H9 (cell line): Measurements from ENCODE around the gene CTNNA1. TPM values are rescaled to one million over a fixed set of nuclear protein-coding genes. Genes with fewer than 3 reads are reported as not detected.
A peak's percentile ranks its signal among the peaks of the same experiment; 100 is the strongest.

ENCODE experiments used
- DNase-seq: peaks from one replicate; pipeline ENCODE4 v3.0.0-alpha.2; 2017
- H2AFZ ChIP-seq: one replicate; pipeline ENCODE4 v1.6.1; 2013; ENCODE audit warnings: mild to moderate bottlenecking, low read length, control low read depth, moderate library complexity
- H2AK5ac ChIP-seq: 2 replicates; pipeline ENCODE4 v1.6.1; 2013; ENCODE audit warnings: low read length, control low read depth, mixed read lengths; ENCODE audit not compliant: insufficient read length
- H2BK120ac ChIP-seq: one replicate; pipeline ENCODE4 v1.6.1; 2013; ENCODE audit warnings: low read depth, mild to moderate bottlenecking, low read length, control low read depth, inconsistent platforms; ENCODE audit not compliant: poor library complexity, severe bottlenecking
- H2BK12ac ChIP-seq: 2 replicates; pipeline ENCODE4 v1.6.1; 2013; ENCODE audit warnings: low read length, control low read depth, mixed read lengths, low read depth; ENCODE audit not compliant: insufficient read length
- H2BK15ac ChIP-seq: 2 replicates; pipeline ENCODE4 v1.6.1; 2013; ENCODE audit warnings: low read depth, low read length, control low read depth
- H2BK20ac ChIP-seq: one replicate; pipeline ENCODE4 v1.6.1; 2013; ENCODE audit warnings: low read depth, mild to moderate bottlenecking, low read length, control low read depth, inconsistent platforms; ENCODE audit not compliant: poor library complexity, severe bottlenecking
- H2BK5ac ChIP-seq: 2 replicates; pipeline ENCODE4 v1.6.1; 2013; ENCODE audit warnings: low read length, control low read depth, mixed read lengths; ENCODE audit not compliant: insufficient read length
- H3K14ac ChIP-seq: 2 replicates; pipeline ENCODE4 v1.6.1; 2013; ENCODE audit warnings: low read length, control low read depth; ENCODE audit not compliant: insufficient read depth
- H3K18ac ChIP-seq: 2 replicates; pipeline ENCODE4 v1.6.1; 2013; ENCODE audit warnings: low read depth, mild to moderate bottlenecking, mixed read lengths, low read length, control low read depth; ENCODE audit not compliant: insufficient read length
- H3K23ac ChIP-seq: 2 replicates; pipeline ENCODE4 v1.6.1; 2013; ENCODE audit warnings: low read length, control low read depth, mixed read lengths, low read depth; ENCODE audit not compliant: insufficient read length
- H3K23me2 ChIP-seq: 2 replicates; pipeline ENCODE4 v1.6.1; 2013; ENCODE audit warnings: low read depth, mild to moderate bottlenecking, mixed read lengths, low read length, control low read depth; ENCODE audit not compliant: insufficient read length, poor library complexity, severe bottlenecking
- H3K27ac ChIP-seq: 2 replicates; pipeline ENCODE4 v1.5.1; 2013; ENCODE audit warnings: low read length, control low read depth, mixed read lengths, low read depth; ENCODE audit not compliant: insufficient read length
- H3K27me3 ChIP-seq: 2 replicates; pipeline ENCODE4 v1.6.1; 2013; ENCODE audit warnings: low read length, control low read depth, inconsistent platforms; ENCODE audit not compliant: insufficient read depth
- H3K4ac ChIP-seq: 2 replicates; pipeline ENCODE4 v1.6.1; 2013; ENCODE audit warnings: low read depth, mild to moderate bottlenecking, control low read depth, inconsistent platforms, low read length, moderate library complexity
- H3K4me1 ChIP-seq: 2 replicates; pipeline ENCODE4 v1.6.1; 2013; ENCODE audit warnings: low read length, control low read depth, inconsistent platforms; ENCODE audit not compliant: insufficient read depth
- H3K4me2 ChIP-seq: 2 replicates; pipeline ENCODE4 v1.6.1; 2013; ENCODE audit warnings: low read length, control low read depth, mixed read lengths; ENCODE audit not compliant: insufficient read length, insufficient read depth
- H3K56ac ChIP-seq: 2 replicates; pipeline ENCODE4 v1.6.1; 2013; ENCODE audit warnings: low read depth, mild to moderate bottlenecking, mixed read lengths, low read length, control low read depth; ENCODE audit not compliant: insufficient read length
- H3K79me1 ChIP-seq: 2 replicates; pipeline ENCODE4 v1.6.1; 2013; ENCODE audit warnings: low read depth, mild to moderate bottlenecking, moderate library complexity, low read length, control low read depth, inconsistent platforms; ENCODE audit not compliant: insufficient read depth, poor library complexity, severe bottlenecking
- H3K79me2 ChIP-seq: 2 replicates; pipeline ENCODE4 v1.6.1; 2013; ENCODE audit warnings: low read length, control low read depth, inconsistent platforms; ENCODE audit not compliant: insufficient read depth
- H3K9ac ChIP-seq: 2 replicates; pipeline ENCODE4 v1.6.1; 2013; ENCODE audit warnings: low read length, control low read depth, mixed read lengths; ENCODE audit not compliant: insufficient read length; ENCODE audit errors: extremely low read depth
- H3K9me3 ChIP-seq: one replicate; pipeline ENCODE4 v1.6.1; 2013; ENCODE audit warnings: low read depth, low read length, inconsistent platforms; ENCODE audit not compliant: control insufficient read depth
- H3T11ph ChIP-seq: one replicate; pipeline ENCODE4 v1.6.1; 2013; ENCODE audit warnings: mild to moderate bottlenecking, low read length, control low read depth, inconsistent platforms
- H4K20me1 ChIP-seq: one replicate; pipeline ENCODE4 v1.6.1; 2013; ENCODE audit not compliant: control insufficient read depth, insufficient read length, insufficient read depth
- H4K5ac ChIP-seq: 2 replicates; pipeline ENCODE4 v1.6.1; 2013; ENCODE audit warnings: low read depth, mild to moderate bottlenecking, mixed read lengths, low read length, control low read depth; ENCODE audit not compliant: insufficient read length
- H4K8ac ChIP-seq: replicated peaks from 2 replicates; pipeline ENCODE4 v1.6.1; 2013; ENCODE audit warnings: low read length, control low read depth, mixed read lengths, low read depth; ENCODE audit not compliant: insufficient read length
- H4K91ac ChIP-seq: 2 replicates; pipeline ENCODE4 v1.6.1; 2013; ENCODE audit warnings: low read depth, mild to moderate bottlenecking, moderate library complexity, mixed read lengths, low read length, control low read depth; ENCODE audit not compliant: insufficient read length
- H3K27ac Mint-ChIP-seq, 3 experiments: 2 replicates in 2 of 3; 3 replicates in 1 of 3; pipeline ENCODE4 v1.8.0; 2020 to 2021; ENCODE audit warnings: mixed read lengths in 3 of 3, mild to moderate bottlenecking in 1 of 3, moderate library complexity in 1 of 3
- H3K27me3 Mint-ChIP-seq: 2 replicates; pipeline ENCODE4 v1.8.0; 2021; ENCODE audit warnings: low read depth, mild to moderate bottlenecking, moderate library complexity, mixed read lengths
- H3K36me3 Mint-ChIP-seq, 3 experiments: 2 replicates in 2 of 3; 3 replicates in 1 of 3; pipeline ENCODE4 v1.8.0; 2020 to 2021; ENCODE audit warnings: low read depth in 3 of 3, mixed read lengths in 3 of 3; ENCODE audit not compliant: insufficient read depth in 1 of 3
- H3K4me1 Mint-ChIP-seq, 2 experiments: 2 replicates each; pipeline ENCODE4 v1.8.0; 2020; ENCODE audit warnings: mixed read lengths in 2 of 2
- H3K4me3 Mint-ChIP-seq, 2 experiments: 2 replicates in 1 of 2; 3 replicates in 1 of 2; pipeline ENCODE4 v1.8.0; 2020 to 2021; ENCODE audit warnings: mild to moderate bottlenecking in 2 of 2, mixed read lengths in 2 of 2, moderate library complexity in 1 of 2
- H3K9me3 Mint-ChIP-seq, 2 experiments: 2 replicates in 1 of 2; 3 replicates in 1 of 2; pipeline ENCODE4 v1.8.0; 2020; ENCODE audit warnings: mild to moderate bottlenecking in 2 of 2, mixed read lengths in 2 of 2, moderate library complexity in 1 of 2
- WGBS: extraction: QIAGEN DNeasy Blood & Tissue Kit; methylation state at CpG from one replicate; pipeline ENCODE4 v1.1.7; 2013; ENCODE audit warnings: missing lambda C conversion rate, low lambda C conversion rate, mixed read lengths; ENCODE audit not compliant: insufficient read length; ENCODE audit errors: extremely low coverage; 5-methylcytosine and 5-hydroxymethylcytosine counted together
- total RNA-seq: library from RNA; stranded (reverse); gene quantifications from 2 replicates; pipeline ENCODE4 v1.2.1, GENCODE V29; 2021
- TF ChIP-seq, protein P1 (sequence below): fragments of 200-600 bp; sonication (generic); conservative IDR thresholded peaks from 3 replicates; pipeline ENCODE4 v1.8.0; 2021; ENCODE audit warnings: antibody characterized with exemption, mild to moderate bottlenecking

The CTNNA1 gene
- total RNA-seq, 1 experiment from 2014 or later = 354 TPM

DNA sequence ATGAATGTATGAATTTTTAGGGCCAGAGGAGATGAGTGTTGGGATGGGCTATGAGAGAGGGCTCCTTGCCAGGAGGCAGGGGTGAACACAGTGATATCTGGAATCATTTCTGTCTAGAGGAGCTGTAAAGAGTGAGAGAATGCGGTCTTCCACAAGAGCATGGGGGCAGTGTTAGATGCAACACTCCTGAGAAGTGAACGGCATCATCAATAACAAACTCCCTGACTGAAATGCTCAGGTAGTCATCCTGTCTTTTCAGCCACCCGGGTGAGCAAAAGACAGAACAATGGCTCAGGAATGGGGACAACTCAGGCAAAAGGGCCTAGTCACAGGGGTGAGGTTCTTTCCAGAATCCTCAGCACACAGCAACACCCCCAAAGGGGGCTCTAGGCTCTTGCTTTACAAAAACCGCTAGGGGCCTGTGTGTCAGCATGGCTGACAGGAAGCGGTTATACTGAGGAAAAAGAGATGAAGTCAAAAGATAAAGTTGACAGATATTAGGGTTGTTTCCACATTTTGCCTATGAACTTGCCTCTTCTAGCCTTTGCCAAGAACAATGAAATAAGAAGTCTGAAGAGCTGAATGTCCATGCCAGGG is 226.6 kb downstream of the CTNNA1 start:
- Histone ChIP-seq H3K4me2 (no peak overlapping the region), H3K23me2 (no peaks in the 10 kb centered on the region), H3K18ac (no peak overlapping the region), H4K91ac (no peak overlapping the region), H2BK5ac (no peak overlapping the region), H4K8ac (no peak overlapping the region), H2BK12ac (no peak overlapping the region), H2AK5ac (no peak overlapping the region), H3K9ac (no peak overlapping the region), H3K9me3 (no peaks in the 10 kb centered on the region), H3K14ac (no peak overlapping the region), H4K20me1 (no peaks in the 10 kb centered on the region), H3K4ac (no peak overlapping the region), H3K23ac (no peak overlapping the region), H3K27ac (no peak overlapping the region), H2AFZ (no peak overlapping the region), H3K4me1 (peaks cover 4% of the 10 kb centered on the region; the same call in 1 of the 2 replicates), H2BK15ac (no peak overlapping the region), H2BK120ac (no peak overlapping the region), H3T11ph (no peak overlapping the region), H3K79me1 (no peaks in the 10 kb centered on the region), H4K5ac (no peak overlapping the region), H3K79me2 (no peaks in the 10 kb centered on the region), H3K56ac (no peak overlapping the region), H3K27me3 (no peaks in the 10 kb centered on the region), H2BK20ac (no peak overlapping the region)
- Mint-ChIP-seq H3K9me3 (no peaks in the 10 kb centered on the region), H3K27me3 (no peaks in the 10 kb centered on the region), H3K4me1 (peaks cover 16 to 21% of the 10 kb centered on the region in 2 experiments), H3K4me3 (no peak overlapping the region), H3K36me3 (no peaks in the 10 kb centered on the region), H3K27ac (peak overlapping the region in 1 of 3 experiments; percentile 14; a peak in 2 of 7 replicates)
- TF ChIP-seq, protein P1, sequence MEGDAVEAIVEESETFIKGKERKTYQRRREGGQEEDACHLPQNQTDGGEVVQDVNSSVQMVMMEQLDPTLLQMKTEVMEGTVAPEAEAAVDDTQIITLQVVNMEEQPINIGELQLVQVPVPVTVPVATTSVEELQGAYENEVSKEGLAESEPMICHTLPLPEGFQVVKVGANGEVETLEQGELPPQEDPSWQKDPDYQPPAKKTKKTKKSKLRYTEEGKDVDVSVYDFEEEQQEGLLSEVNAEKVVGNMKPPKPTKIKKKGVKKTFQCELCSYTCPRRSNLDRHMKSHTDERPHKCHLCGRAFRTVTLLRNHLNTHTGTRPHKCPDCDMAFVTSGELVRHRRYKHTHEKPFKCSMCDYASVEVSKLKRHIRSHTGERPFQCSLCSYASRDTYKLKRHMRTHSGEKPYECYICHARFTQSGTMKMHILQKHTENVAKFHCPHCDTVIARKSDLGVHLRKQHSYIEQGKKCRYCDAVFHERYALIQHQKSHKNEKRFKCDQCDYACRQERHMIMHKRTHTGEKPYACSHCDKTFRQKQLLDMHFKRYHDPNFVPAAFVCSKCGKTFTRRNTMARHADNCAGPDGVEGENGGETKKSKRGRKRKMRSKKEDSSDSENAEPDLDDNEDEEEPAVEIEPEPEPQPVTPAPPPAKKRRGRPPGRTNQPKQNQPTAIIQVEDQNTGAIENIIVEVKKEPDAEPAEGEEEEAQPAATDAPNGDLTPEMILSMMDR = no peak
- WGBS = no CpG with 5 or more reads among the region's 5 CpGs
- DNase-seq = peak; percentile 24
